ENCODE data around the gene PSME1. TPM values are rescaled to one million over a fixed set of nuclear protein-coding genes. Genes with fewer than 3 reads are reported as not detected.

PSME1 gene
- total and polyA plus RNA-seq, 4 donors, result 125 to 311 (median 239) TPM

DNA sequence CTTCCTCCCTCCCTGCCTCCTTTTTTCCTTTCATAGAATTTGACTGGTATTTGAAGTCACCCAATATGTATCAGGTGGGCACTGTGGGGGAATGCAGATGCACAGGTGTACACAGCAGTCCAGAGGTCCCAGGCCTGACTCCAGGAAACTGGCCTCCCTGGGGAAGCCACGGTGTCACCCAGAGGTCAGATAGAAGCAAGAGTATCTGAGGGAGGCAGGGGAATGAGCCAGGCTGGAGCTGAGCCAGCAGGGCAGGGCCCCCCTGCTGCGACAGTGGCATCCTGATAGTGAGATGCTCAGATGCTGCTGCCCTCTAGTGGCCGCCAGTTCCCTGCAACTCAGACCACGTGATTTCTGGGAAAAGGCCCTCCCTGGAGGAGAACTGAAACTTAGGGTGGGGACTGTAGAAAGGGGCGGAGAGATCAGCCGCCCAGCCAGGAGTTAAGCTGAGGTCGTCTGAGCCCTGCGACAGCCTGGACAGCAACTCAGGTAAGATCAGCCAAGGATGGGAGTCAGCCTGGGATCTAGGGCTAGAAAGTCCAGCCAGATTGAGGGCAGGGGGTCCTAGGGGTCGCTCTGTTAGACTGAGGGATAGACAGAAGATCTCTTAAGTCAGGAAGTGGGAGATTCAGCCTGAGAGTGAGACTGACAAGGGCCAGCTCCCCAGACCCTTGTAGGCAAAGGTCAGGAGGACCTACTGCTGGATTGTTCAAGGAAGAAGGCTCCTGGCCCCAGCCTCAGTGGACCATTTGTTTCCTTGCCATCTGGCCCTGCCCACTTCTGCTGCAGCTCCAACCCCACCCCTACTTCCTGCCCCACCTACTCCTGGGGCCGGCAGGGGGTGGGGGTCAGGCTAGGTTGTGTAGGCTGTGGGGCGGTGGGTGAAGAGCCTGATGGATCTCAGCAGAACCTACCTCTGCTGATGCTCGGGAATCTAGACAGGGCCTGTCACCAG lies 25.1 kb downstream of the PSME1 start, which contains the start of gene IRF9:
IRF9 (plus strand) TSS at position 416 of the 955 bp plus-strand sequence. CDS start 880 bp downstream, outside the sequence.
- TF ChIP-seq, protein P1, sequence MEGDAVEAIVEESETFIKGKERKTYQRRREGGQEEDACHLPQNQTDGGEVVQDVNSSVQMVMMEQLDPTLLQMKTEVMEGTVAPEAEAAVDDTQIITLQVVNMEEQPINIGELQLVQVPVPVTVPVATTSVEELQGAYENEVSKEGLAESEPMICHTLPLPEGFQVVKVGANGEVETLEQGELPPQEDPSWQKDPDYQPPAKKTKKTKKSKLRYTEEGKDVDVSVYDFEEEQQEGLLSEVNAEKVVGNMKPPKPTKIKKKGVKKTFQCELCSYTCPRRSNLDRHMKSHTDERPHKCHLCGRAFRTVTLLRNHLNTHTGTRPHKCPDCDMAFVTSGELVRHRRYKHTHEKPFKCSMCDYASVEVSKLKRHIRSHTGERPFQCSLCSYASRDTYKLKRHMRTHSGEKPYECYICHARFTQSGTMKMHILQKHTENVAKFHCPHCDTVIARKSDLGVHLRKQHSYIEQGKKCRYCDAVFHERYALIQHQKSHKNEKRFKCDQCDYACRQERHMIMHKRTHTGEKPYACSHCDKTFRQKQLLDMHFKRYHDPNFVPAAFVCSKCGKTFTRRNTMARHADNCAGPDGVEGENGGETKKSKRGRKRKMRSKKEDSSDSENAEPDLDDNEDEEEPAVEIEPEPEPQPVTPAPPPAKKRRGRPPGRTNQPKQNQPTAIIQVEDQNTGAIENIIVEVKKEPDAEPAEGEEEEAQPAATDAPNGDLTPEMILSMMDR (IDR thresholded peaks at IDR 0.05; ENCODE audit: control extremely low read depth, extremely low read depth), result peak; percentile 89
- H3K36me3 ChIP-seq (ENCODE audit: control insufficient read depth in 4 of 4, insufficient read depth in 4 of 4, low read length in 4 of 4), result peaks cover 20 to 58% (median 45%) of the 10 kb centered on the region in 4 donors
- H3K27me3 ChIP-seq (ENCODE audit: control insufficient read depth in 3 of 3, insufficient read depth in 3 of 3, low read length in 2 of 3), result no peaks in the 10 kb centered on the region
- peaks cover 0 to 15% (median 8%) of the 10 kb centered on the region in 5 donors for H3K4me1 ChIP-seq (ENCODE audit: control insufficient read depth in 5 of 5, insufficient read depth in 5 of 5, low read length in 5 of 5)
- peak within 1 kb of the TSS; percentile 58 to 92 for H3K9ac ChIP-seq (ENCODE audit: insufficient read depth in 1 of 2, low read length in 2 of 2)
- peak; percentile 91 for ATAC-seq (ENCODE audit: insufficient read depth, low FRiP score)
- DNase-seq, result peak; percentile 96 to 97 (median 97)
- 0% methylated on average over 12 of the region's 12 CpGs for WGBS, 2 donors
- no peaks in the 10 kb centered on the region for H3K9me3 ChIP-seq (ENCODE audit: control insufficient read depth in 4 of 4, insufficient read depth in 3 of 4, low read length in 3 of 4)
- H3K27ac ChIP-seq (ENCODE audit: low read depth in 1 of 2, low read length in 1 of 2), result peak within 1 kb of the TSS; percentile 80 to 94
- peak within 1 kb of the TSS; percentile 60 for H3K4me3 ChIP-seq

DNA sequence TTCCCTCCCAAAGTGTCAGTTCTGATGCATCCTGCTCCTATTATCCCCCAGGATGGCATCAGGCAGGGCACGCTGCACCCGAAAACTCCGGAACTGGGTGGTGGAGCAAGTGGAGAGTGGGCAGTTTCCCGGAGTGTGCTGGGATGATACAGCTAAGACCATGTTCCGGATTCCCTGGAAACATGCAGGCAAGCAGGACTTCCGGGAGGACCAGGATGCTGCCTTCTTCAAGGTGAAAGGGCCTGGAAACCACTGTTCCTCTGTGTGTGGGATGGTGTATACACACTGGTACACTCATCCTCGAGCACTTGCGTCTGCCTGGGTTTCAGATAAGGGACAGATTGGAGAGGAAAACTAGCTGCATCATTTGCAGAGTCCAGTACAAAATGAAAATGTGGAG lies 26.1 kb downstream of the PSME1 start:
- H3K4me3 ChIP-seq, result peak overlapping the region; percentile 60
- TF ChIP-seq, protein P1 (IDR thresholded peaks at IDR 0.05; ENCODE audit: control extremely low read depth, extremely low read depth), result no peak
- H3K9ac ChIP-seq (ENCODE audit: insufficient read depth in 1 of 2, low read length in 2 of 2), result peak overlapping the region in 1 of 2 donors; percentile 92
- H3K9me3 ChIP-seq (ENCODE audit: control insufficient read depth in 4 of 4, insufficient read depth in 3 of 4, low read length in 3 of 4), result no peaks in the 10 kb centered on the region
- DNase-seq, result no peak
- peaks cover 0 to 15% (median 8%) of the 10 kb centered on the region in 5 donors for H3K4me1 ChIP-seq (ENCODE audit: control insufficient read depth in 5 of 5, insufficient read depth in 5 of 5, low read length in 5 of 5)
- H3K27ac ChIP-seq (ENCODE audit: low read depth in 1 of 2, low read length in 1 of 2), result peak overlapping the region; percentile 4 to 94
- 42 to 64% methylated on average over 8 of the region's 8 CpGs for WGBS, 2 donors
- H3K27me3 ChIP-seq (ENCODE audit: control insufficient read depth in 3 of 3, insufficient read depth in 3 of 3, low read length in 2 of 3), result no peaks in the 10 kb centered on the region
- no peak for ATAC-seq (ENCODE audit: insufficient read depth, low FRiP score)
- peaks cover 25 to 59% (median 40%) of the 10 kb centered on the region in 4 donors for H3K36me3 ChIP-seq (ENCODE audit: control insufficient read depth in 4 of 4, insufficient read depth in 4 of 4, low read length in 4 of 4)

DNA sequence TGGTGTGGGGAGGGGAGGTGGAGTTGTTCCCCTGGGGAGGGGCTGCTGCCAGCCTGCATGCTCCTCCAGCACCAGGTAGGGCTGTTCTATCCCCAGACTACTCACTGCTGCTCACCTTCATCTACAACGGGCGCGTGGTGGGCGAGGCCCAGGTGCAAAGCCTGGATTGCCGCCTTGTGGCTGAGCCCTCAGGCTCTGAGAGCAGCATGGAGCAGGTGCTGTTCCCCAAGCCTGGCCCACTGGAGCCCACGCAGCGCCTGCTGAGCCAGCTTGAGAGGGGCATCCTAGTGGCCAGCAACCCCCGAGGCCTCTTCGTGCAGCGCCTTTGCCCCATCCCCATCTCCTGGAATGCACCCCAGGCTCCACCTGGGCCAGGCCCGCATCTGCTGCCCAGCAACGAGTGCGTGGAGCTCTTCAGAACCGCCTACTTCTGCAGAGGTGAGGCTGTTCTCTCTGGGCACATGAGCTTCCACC lies 28.6 kb downstream of the PSME1 start:
- WGBS, 2 donors, result 90 to 97% methylated on average over 14 of the region's 14 CpGs
- no peak overlapping the region for H3K27ac ChIP-seq (ENCODE audit: low read depth in 1 of 2, low read length in 1 of 2)
- H3K4me3 ChIP-seq, result no peak overlapping the region
- ATAC-seq (ENCODE audit: insufficient read depth, low FRiP score) (no peak), DNase-seq (peak in 1 of 3 donors; percentile 11)
- no peak overlapping the region for H3K9ac ChIP-seq (ENCODE audit: insufficient read depth in 1 of 2, low read length in 2 of 2)
- H3K9me3 ChIP-seq (ENCODE audit: control insufficient read depth in 4 of 4, insufficient read depth in 3 of 4, low read length in 3 of 4), result no peaks in the 10 kb centered on the region
- peaks cover 22 to 52% (median 41%) of the 10 kb centered on the region in 4 donors for H3K36me3 ChIP-seq (ENCODE audit: control insufficient read depth in 4 of 4, insufficient read depth in 4 of 4, low read length in 4 of 4)
- peaks cover 0 to 15% (median 8%) of the 10 kb centered on the region in 5 donors for H3K4me1 ChIP-seq (ENCODE audit: control insufficient read depth in 5 of 5, insufficient read depth in 5 of 5, low read length in 5 of 5)
- TF ChIP-seq, protein P1 (IDR thresholded peaks at IDR 0.05; ENCODE audit: control extremely low read depth, extremely low read depth), result no peak
- H3K27me3 ChIP-seq (ENCODE audit: control insufficient read depth in 3 of 3, insufficient read depth in 3 of 3, low read length in 2 of 3), result no peaks in the 10 kb centered on the region
